ENCODE data around the gene CORO1C.

The CORO1C gene

DNA sequence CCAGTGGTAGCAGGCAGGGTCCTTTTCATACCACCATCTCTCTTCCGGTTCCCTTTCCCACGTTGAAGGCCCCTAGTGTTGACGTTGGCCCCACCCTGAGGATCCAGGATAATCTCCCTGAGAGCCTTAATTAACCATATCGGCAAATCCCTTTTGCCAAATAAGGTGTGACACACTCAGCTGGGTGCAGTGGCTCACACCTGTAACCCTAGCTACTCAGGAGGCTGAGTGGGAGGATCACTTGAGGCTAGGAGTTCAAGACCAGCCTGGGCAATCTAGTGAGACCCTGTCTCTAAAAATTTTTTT lies 130.7 kb downstream of the CORO1C start:
- no peak for DNase-seq (ENCODE audit: low read depth in 2 of 2)

DNA sequence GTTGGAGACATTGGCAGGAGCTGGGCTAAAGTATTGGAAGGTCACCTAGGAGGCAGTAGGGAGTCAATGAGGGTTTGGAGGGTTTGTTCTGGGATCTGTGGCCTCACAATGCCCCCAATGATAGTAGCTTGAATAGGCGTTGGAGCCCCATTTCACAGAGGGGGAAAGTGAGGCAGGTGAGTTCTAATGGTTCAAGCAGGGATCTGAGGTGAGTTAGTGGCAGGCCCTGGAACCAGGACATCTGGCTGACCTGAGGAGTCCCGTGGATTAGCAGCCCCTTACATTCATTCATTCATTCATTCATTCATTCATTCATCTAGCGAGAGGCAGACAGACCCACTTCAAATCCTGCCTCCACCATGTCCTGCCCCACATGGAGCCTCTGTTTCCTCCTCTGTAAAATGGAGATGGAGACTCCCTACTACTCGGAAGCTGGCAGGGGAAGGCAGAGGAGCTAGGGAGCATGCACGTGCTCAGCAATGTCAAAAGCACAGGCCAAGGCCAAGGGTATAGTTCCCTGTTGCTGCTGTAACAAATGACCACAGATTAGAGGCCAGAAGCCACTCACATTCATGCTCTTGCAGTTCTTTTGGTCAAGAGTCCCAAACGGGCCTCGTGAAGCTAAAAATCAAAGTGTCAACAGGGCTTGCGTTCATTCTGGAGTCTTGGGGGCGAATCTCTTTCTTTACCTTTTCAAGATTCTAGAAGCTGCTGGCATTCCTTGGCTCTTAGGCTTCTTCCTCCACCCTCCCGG lies 131.2 kb downstream of the CORO1C start:
- DNase-seq (ENCODE audit: low read depth in 2 of 2) = no peak

DNA sequence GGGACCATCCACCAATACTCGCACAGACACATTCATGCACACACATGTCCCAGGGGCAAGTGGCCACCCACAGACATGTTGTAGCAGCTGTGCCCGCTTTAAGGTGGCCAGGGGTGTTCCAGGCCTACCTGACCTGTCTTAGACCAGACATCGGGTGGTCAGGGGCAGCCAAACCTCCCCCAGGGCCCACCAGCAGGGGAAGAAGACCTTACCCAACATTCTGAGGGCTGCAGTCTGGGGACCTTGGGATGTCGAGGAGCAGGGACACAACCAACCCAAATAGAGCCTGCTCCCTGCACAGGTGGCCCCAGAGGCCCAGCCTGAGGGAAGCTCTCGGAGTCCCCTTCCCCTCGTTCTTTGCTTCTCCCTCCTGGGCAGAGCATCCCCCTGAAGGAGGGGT lies 131.8 kb downstream of the CORO1C start:
- no peak for DNase-seq (ENCODE audit: low read depth in 2 of 2)

DNA sequence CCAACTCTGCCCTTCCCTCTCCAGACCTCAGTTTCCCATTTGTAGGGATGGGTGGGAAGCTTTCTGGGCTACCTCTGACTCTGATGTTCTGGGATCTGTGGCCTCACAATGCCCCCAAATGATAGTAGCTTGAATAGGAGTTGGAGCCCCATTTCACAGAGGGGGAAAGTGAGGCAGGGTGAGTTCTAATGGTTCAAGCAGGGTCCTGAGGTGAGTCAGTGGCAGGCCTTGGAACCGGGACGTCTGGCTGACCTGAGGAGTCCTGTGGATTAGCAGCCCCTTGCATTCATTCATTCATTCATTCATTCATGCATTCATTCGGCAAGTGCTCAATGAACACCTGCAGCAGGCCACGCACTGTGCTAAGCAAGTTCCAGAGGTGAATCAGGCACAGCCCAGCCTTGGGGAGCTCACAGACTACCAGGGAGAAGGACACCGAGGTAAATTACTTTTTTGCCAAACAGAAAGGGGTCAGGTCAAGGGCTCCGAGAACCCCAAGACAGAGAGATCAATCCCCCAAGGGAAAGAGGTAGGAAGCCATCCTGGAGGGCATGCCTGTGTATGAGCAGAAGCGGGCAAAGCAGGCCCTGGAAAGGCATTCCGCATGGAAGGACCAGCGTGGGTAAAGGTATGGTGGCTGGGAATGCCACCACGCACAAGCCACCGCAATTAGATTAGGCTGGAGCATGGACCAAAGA lies 132.6 kb downstream of the CORO1C start:
- no peak for DNase-seq (ENCODE audit: low read depth in 2 of 2)

DNA sequence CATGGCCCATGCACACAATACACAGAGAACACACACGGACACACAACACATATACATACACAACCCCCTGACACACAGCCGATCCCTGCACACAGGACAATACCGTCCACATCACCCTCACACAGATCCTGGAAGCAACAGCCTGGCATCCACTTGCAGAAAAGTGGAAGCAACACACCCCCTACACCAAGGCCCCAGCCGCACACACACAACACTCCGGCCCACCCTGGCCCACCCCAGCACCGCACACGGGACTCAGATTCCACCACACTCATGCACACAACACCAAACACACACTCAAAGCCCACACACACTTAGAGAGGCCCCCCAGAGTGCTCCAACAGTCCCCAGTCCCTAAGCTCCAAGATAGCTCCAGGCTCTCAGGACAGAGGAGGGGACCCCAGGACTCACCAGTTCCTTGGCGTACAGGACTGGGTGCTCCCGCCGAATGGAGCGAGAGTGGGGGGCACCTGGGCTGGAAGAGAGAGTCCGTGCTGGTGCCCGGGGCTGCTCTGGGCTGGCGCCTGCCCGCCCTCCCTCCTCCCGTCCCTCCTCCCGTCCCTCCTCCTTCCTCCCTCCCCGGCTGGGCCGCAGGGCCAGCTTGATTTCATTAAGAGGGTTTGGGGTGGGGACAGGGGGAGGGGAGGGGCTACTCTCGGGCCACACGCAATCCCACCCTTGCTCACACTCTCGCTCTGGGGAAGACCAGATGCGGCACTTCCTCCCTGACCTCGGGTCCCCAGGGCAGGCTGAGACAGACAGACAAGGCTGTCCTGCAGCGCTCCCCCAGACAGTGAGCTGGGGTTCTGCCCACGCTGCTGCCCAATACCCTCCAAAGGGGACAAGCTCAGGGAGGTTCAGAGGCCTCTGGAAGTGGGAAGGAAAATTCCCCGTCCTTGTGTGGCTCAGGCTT lies 133.5 kb downstream of the CORO1C start, which contains the start of gene TMEM119:
TMEM119 (minus strand) TSS at position 526 of the 913 bp plus-strand sequence. CDS start 5,701 bp downstream, outside the sequence.
- DNase-seq (ENCODE audit: low read depth in 2 of 2) = peak; percentile 69 to 70

DNA sequence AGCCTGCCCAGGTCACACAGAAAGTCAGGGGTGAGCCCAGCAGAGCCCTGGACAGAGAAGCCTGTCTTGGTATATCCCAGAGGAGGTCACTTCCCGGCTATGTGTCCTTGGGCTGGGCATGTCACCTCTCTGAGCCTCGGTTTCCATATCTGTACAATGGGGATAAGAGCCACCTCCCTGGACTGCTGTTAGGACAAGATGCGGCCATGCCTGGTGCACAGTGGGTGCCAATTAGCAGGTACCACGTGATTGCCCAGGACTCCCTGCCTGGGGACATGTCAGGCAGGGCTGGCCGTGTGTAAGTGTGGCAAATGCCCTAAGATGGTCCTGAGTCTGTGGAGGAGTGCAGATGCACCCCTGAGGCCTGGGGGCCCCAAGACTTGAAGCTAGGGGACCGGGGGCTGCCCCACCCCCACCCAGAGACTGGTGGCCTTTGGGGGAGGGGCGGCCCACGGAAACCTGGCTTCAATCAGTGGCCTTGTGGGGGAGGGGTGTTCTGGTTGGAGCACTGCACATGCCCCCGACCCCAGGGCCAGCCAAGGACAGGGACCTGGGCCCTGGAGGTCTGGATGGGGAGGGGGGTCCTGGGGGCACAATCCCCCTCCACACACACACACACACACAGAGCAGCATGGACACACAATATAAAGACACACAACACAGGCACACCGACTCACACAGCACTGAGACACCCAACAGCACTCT lies 134.3 kb downstream of the CORO1C start:
- no peak for DNase-seq (ENCODE audit: low read depth in 2 of 2)

DNA sequence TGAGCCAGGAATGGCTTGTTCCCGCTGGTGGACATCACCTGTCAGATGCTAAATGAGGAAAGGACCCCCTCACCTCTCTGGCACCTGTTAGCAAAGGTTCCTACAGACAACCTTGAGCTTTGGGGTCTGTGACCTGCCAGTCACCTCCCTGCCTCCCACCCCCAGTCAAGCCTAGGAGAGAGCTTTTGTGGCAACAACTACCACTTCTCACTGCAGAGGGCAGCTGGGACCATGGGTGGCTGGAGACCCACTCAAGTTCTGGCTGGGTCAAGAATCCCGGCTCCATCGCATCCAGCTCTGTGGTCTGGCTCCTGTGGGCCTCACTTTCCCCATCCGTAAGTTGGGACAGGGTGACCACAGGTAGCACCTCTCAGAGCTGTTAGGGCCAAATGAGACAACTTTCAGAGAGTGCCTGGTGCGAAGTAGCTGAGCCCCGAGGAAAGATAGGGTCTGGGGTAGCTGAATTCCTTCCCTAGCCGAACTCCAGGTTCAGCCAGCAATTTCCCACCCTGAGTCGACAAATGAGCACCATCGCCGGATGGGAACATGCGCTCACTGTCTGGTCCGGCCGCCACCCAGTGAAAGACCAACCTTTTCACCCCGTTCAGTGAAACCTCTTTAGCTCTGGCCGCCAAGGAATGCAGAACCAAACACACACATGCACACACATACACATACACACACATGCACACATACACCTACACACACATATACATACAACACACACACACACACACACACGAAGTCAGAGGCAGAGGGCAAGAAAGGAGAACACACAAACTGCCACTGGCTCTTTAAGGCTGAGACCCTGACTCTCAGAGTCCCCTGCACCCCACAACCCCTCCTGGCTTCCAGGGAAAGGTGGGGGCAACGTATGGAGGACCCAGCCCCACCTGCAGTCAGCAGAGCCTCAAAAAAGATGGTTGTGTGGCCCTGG lies 135.3 kb downstream of the CORO1C start:
- no peak for DNase-seq (ENCODE audit: low read depth in 2 of 2)
